Posterior vena cava (tissue), 2 donors: ENCODE measurements around the gene TRIM62. TPM values are rescaled to one million over a fixed set of nuclear protein-coding genes. Genes with fewer than 3 reads are reported as not detected.
A peak's percentile ranks its signal among the peaks of the same experiment; 100 is the strongest.

Experiments
- DNase-seq: peaks from one replicate; pipeline ENCODE4 v3.0.0-alpha.2; 2020; ENCODE audit warnings: low spot score
- intact Hi-C, 2 donors: fragments of 100-400 bp; cut with DNase I; formaldehyde crosslinking; loops; one replicate each; pipeline versions ENCODE4 v1.14.1 to v1.14.2; 2022 to 2023
- long read RNA-seq, 2 donors: library from polyadenylated mRNA; unstranded; transcript quantifications; one replicate each; pipeline ENCODE4 v2.0.0, GENCODE V29; 2020 to 2021
- total RNA-seq, 2 donors: library from RNA; stranded (reverse); fragmentation: NEBNext Ultra II Directional; extraction: Animal tissue kit (Norgen Biotek cat#: 25700); gene quantifications; one replicate each; pipeline ENCODE4 v1.2.1, GENCODE V29; 2021
- donor health status: DM: yes; HTN: yes; CAD: no.
- donor health status: DM: yes; HTN: yes; CAD: no.

The TRIM62 gene
- total RNA-seq = 1 to 10 TPM; 5.0 to 5.2 TPM
- long read RNA-seq, donor 1, partial matches to known transcripts = 0 of 4 reads
- long read RNA-seq, donor 1, other reads (novel, unspliced or antisense) = 3 of 4 reads
- long read RNA-seq, donor 2, partial matches to known transcripts = 1 of 6 reads
- long read RNA-seq, donor 2, other reads (novel, unspliced or antisense) = 4 of 6 reads

GRCh38 chr1:33181921-33182341 lies at the start of gene TRIM62:
TRIM62 (minus strand) TSS chr1:33182043; CDS start chr1:33181432, 611 bp downstream.
- intact Hi-C loops = no loop called here
- DNase-seq = peak; percentile 95

GRCh38 chr1:33231166-33231565 lies 49.3 kb upstream of the TRIM62 start:
- intact Hi-C loops = loop anchor here in 1 of 2 donors (10.0 kb wide), 1 partner anchor 234 kb away; no protein-coding TSS in a partner anchor
- no peak for DNase-seq

GRCh38 chr1:33228935-33229487 lies 47.2 kb upstream of the TRIM62 start:
- intact Hi-C loops = no loop called here
- no peak for DNase-seq

- intact Hi-C loops = no loop called here
- no peak for DNase-seq
Measured at GRCh38 chr1:33225586-33225985, 43.7 kb upstream of the TRIM62 start.

GRCh38 chr1:33224166-33224707 lies 42.4 kb upstream of the TRIM62 start:
- no peak for DNase-seq
- intact Hi-C loops = no loop called here

- DNase-seq = no peak
- intact Hi-C loops = no loop called here
Measured at GRCh38 chr1:33222381-33222780, 40.5 kb upstream of the TRIM62 start.

GRCh38 chr1:33221385-33221758 lies 39.5 kb upstream of the TRIM62 start:
- intact Hi-C loops = no loop called here
- DNase-seq = no peak

GRCh38 chr1:33220676-33221384 lies 39.0 kb upstream of the TRIM62 start:
- intact Hi-C loops = loop anchor here in 1 of 2 donors (1.0 kb wide), 1 partner anchor 148 kb away; no protein-coding TSS in a partner anchor
- DNase-seq = no peak

GRCh38 chr1:33219886-33220661 lies 38.2 kb upstream of the TRIM62 start:
- DNase-seq = no peak
- intact Hi-C loops = loop anchor here in 1 of 2 donors (1.0 kb wide), 1 partner anchor 149 kb away; no protein-coding TSS in a partner anchor

GRCh38 chr1:33211972-33212371 lies 30.1 kb upstream of the TRIM62 start:
- intact Hi-C loops = no loop called here
- no peak for DNase-seq

GRCh38 chr1:33206340-33206739 lies 24.5 kb upstream of the TRIM62 start:
- intact Hi-C loops = no loop called here
- no peak for DNase-seq

GRCh38 chr1:33195556-33195955 lies 13.7 kb upstream of the TRIM62 start:
- intact Hi-C loops = no loop called here
- no peak for DNase-seq

- DNase-seq = no peak
- intact Hi-C loops = no loop called here
Measured at GRCh38 chr1:33191731-33192275, 10.0 kb upstream of the TRIM62 start.

- intact Hi-C loops = no loop called here
- no peak for DNase-seq
Measured at GRCh38 chr1:33190701-33191100, 8.9 kb upstream of the TRIM62 start.

GRCh38 chr1:33188572-33189275 lies 6.9 kb upstream of the TRIM62 start:
- intact Hi-C loops = no loop called here
- DNase-seq = no peak

GRCh38 chr1:33186936-33187335 lies 5.1 kb upstream of the TRIM62 start:
- DNase-seq = no peak
- intact Hi-C loops = no loop called here

- intact Hi-C loops = no loop called here
- DNase-seq = no peak
Measured at GRCh38 chr1:33185541-33185940, 3.7 kb upstream of the TRIM62 start.

GRCh38 chr1:33183306-33183705 lies 1.5 kb upstream of the TRIM62 start:
- no peak for DNase-seq
- intact Hi-C loops = no loop called here

GRCh38 chr1:33182896-33183295 lies 1.1 kb upstream of the TRIM62 start:
- intact Hi-C loops = no loop called here
- no peak for DNase-seq
